AG10803 (cell line): ENCODE measurements around the gene PLXNA4.

Experiments used
- DNase-seq: peaks from one replicate; pipeline ENCODE4 v3.0.0; 2010; ENCODE audit warnings: low read depth
- H3K4me3 ChIP-seq: 2 replicates; pipeline ENCODE4 v1.5.1; 2011; ENCODE audit warnings: mild to moderate bottlenecking, low read length, control low read depth
- CTCF ChIP-seq: conservative IDR thresholded peaks from 2 replicates; pipeline ENCODE4 v1.5.1; 2011; ENCODE audit warnings: mild to moderate bottlenecking, low read length, control low read depth, inconsistent platforms

PLXNA4 gene

DNA sequence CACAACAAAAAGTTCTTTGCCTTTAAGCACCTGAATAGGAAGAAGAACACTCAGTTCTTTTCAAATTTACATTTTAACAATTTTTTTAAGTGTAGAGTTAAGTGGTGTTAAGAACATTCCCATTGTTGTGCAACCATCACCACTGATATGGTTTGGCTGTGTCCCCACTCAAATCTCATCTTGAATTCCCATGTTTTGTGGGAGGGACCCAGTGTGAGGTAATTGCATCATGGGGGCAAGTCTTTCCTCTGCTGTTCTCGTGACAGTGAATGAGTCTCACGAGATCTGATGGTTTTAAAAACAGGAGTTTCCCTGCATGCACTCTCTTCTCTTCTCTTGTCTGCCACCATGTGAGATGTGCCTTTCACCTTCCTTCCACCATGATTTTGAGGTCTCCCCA, 155.7 kb downstream of the PLXNA4 start:
- peak; percentile 22 for DNase-seq
- no peak for TF ChIP-seq CTCF
- H3K4me3 ChIP-seq: no peak overlapping the region

DNA sequence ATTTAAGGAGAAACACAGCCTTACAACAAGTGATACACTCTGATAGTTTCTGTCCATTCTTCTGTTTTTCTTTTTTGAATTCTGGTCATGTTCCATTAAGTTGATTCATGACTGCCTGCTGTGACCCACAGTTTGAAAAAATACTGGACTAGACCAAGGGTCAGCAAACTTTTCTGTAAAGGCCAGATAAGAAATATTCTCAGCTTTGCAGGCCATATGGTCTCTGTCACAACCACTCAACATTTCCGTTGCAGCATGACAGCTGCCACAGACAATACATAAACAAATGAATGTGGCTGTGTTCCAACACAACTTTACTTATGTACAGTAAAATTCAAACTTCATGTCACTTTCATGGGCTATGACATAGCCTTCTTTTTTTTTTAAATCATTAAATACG, 156.7 kb downstream of the PLXNA4 start:
- TF ChIP-seq CTCF: no peak

DNA sequence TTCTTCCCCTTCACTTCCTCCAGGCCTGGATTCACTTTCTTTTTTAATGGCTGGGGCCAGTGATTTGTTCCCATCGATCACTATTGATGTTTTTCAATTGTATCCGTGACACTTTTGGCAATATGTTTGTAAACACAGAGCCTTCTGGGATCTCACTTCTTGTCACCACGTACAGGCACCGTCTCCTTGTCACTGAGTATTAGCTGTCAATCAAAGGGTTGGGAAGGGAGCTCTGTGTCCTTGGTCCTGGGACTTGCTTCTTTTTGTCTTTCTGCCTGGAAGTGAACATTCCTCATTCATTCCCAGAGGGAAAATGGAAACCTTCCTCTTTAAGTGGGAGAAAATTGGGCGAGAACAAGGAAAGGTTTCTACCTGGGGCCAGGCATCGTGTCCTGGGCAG, 157.4 kb downstream of the PLXNA4 start:
- no peak overlapping the region for H3K4me3 ChIP-seq
- no peak for TF ChIP-seq CTCF
- no peak for DNase-seq

More for the DNA sequence above, 156.7 kb downstream of the PLXNA4 start:
- H3K4me3 ChIP-seq: no peak overlapping the region
- no peak for DNase-seq

GRCh38 chr7:132417103-132417906, 159.0 kb downstream of the PLXNA4 start:
- no peak overlapping the region for H3K4me3 ChIP-seq
- no peak for TF ChIP-seq CTCF
- no peak for DNase-seq

DNA sequence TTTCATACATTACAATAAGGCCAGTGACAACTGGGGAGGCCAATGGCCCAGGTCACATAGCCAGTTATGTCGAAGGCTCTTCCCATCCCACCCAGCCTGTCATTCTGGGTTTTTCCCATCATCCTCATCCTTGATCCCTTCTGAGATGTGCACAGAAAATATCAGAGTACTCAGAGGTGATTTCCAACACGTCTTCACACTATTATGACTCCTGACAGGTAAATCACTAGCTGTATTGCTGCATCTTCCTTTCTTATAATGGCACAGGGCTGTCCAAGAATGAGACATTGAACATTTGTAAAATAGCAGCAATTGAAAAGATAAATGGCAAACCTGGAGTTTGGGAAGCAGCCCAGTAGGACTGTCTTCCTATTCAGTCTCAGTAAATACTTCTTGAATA, 159.9 kb downstream of the PLXNA4 start:
- TF ChIP-seq CTCF: no peak
- no peak overlapping the region for H3K4me3 ChIP-seq
- DNase-seq: no peak

- H3K4me3 ChIP-seq: no peak overlapping the region
- TF ChIP-seq CTCF: no peak
- DNase-seq: no peak
These were observed 161.0 kb downstream of the PLXNA4 start for GRCh38 chr7:132415259-132415658.

DNA sequence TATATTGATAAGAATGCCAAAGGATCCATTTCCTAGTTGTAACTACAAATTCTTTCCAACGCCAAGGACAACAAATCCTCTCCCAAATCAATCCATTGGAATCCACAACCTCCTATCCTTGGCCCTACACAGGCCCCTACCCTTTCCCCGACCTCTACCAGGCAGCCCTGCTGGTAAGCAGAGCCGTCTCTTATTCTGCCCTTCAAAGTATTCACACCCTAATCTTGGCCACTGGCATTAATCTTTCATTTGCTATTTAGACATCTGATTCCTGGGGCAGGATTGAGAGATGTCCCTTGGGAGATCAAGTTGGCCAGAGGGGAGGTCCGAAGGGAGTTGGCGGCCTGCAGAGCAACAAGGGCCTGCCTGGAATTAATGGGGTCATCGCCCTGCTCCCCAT, 161.4 kb downstream of the PLXNA4 start:
- no peak overlapping the region for H3K4me3 ChIP-seq
- TF ChIP-seq CTCF: no peak
- DNase-seq: no peak
